ENCODE results near the gene MIPEP.

GRCh38 chr13:23824371-23824770 is 64.8 kb downstream of the MIPEP start:
- no peak for TF ChIP-seq POLR2AphosphoS5 (IDR thresholded peaks at IDR 0.05)
- TF ChIP-seq CTCF (IDR thresholded peaks at IDR 0.05): no peak
- no peak for TF ChIP-seq POLR2A (IDR thresholded peaks at IDR 0.05; ENCODE audit: low read depth)
- no peak for TF ChIP-seq EP300 (IDR thresholded peaks at IDR 0.05)
